Osteocyte (in vitro differentiated cells): ENCODE data around the gene CAMSAP2. TPM values are rescaled to one million over a fixed set of nuclear protein-coding genes. Genes with fewer than 3 reads are reported as not detected.

ENCODE experiments used
- DNase-seq: peaks from one replicate; pipeline ENCODE4 v3.0.0; 2021; ENCODE audit warnings: mixed read lengths; ENCODE audit not compliant: unreplicated experiment; ENCODE audit errors: extremely low spot score
- H3K27ac Mint-ChIP-seq: one replicate; pipeline ENCODE4 v1.8.0; 2021; ENCODE audit warnings: mild to moderate bottlenecking, mixed read lengths; ENCODE audit not compliant: unreplicated experiment
- H3K27me3 Mint-ChIP-seq: one replicate; pipeline ENCODE4 v1.8.0; 2021; ENCODE audit warnings: mixed read lengths; ENCODE audit not compliant: unreplicated experiment
- H3K36me3 Mint-ChIP-seq: one replicate; pipeline ENCODE4 v1.8.0; 2021; ENCODE audit warnings: mixed read lengths; ENCODE audit not compliant: unreplicated experiment
- H3K4me1 Mint-ChIP-seq: one replicate; pipeline ENCODE4 v1.8.0; 2021; ENCODE audit warnings: mixed read lengths; ENCODE audit not compliant: unreplicated experiment
- H3K4me3 Mint-ChIP-seq: one replicate; pipeline ENCODE4 v1.8.0; 2021; ENCODE audit warnings: mild to moderate bottlenecking, moderate library complexity, mixed read lengths; ENCODE audit not compliant: unreplicated experiment
- H3K9me3 Mint-ChIP-seq: one replicate; pipeline ENCODE4 v1.8.0; 2021; ENCODE audit warnings: mixed read lengths; ENCODE audit not compliant: unreplicated experiment
- CTCF ChIP-seq: fragments of 200-600 bp; sonication (generic); IDR thresholded peaks from 2 replicates; pipeline ENCODE4 v1.5.0; 2021; ENCODE audit warnings: antibody characterized with exemption, mild to moderate bottlenecking, moderate library complexity
- total RNA-seq: library from RNA; stranded (reverse); gene quantifications from 2 replicates; pipeline ENCODE4 v1.2.1, GENCODE V29; 2021

CAMSAP2 gene
- total RNA-seq, 1 donor from 2014 or later, result 44.7 TPM

- Mint-ChIP-seq H3K27me3 (no peaks in the 10 kb centered on the region), H3K36me3 (peaks cover 11% of the 10 kb centered on the region), H3K27ac (no peak overlapping the region), H3K9me3 (no peaks in the 10 kb centered on the region), H3K4me1 (peaks cover 31% of the 10 kb centered on the region), H3K4me3 (no peak overlapping the region)
- DNase-seq, result no peak
- TF ChIP-seq CTCF, result no peak
Observed at GRCh38 chr1:200753650-200754198, 15.0 kb downstream of the CAMSAP2 start.

GRCh38 chr1:200755456-200755855, 16.8 kb downstream of the CAMSAP2 start:
- Mint-ChIP-seq H3K9me3 (no peaks in the 10 kb centered on the region), H3K4me1 (peaks cover 25% of the 10 kb centered on the region)

GRCh38 chr1:200762089-200762488, 23.4 kb downstream of the CAMSAP2 start:
- H3K27ac Mint-ChIP-seq, result no peak overlapping the region
- no peaks in the 10 kb centered on the region for H3K9me3 Mint-ChIP-seq
- DNase-seq, result no peak
- H3K27me3 Mint-ChIP-seq, result no peaks in the 10 kb centered on the region
- peaks cover 12% of the 10 kb centered on the region for H3K4me1 Mint-ChIP-seq
- no peak for TF ChIP-seq CTCF
- H3K36me3 Mint-ChIP-seq, result peaks cover 19% of the 10 kb centered on the region
- no peak overlapping the region for H3K4me3 Mint-ChIP-seq

More at GRCh38 chr1:200755456-200755855, 16.8 kb downstream of the CAMSAP2 start:
- DNase-seq, result no peak
- H3K27ac Mint-ChIP-seq, result no peak overlapping the region
- H3K27me3 Mint-ChIP-seq, result no peaks in the 10 kb centered on the region
- no peak for TF ChIP-seq CTCF
- peaks cover 7% of the 10 kb centered on the region for H3K36me3 Mint-ChIP-seq
- no peak overlapping the region for H3K4me3 Mint-ChIP-seq

- no peaks in the 10 kb centered on the region for H3K27me3 Mint-ChIP-seq
- peaks cover 25% of the 10 kb centered on the region for H3K36me3 Mint-ChIP-seq
- H3K4me3 Mint-ChIP-seq, result no peak overlapping the region
- no peak overlapping the region for H3K27ac Mint-ChIP-seq
- H3K4me1 Mint-ChIP-seq, result peaks cover 6% of the 10 kb centered on the region
- TF ChIP-seq CTCF, result no peak
- DNase-seq, result no peak
- no peaks in the 10 kb centered on the region for H3K9me3 Mint-ChIP-seq
Observed at GRCh38 chr1:200767321-200767720, 28.6 kb downstream of the CAMSAP2 start.

- Mint-ChIP-seq H3K27me3 (no peaks in the 10 kb centered on the region), H3K4me3 (no peak overlapping the region), H3K36me3 (peaks cover 28% of the 10 kb centered on the region), H3K27ac (peak overlapping the region; percentile 16), H3K4me1 (peaks cover 18% of the 10 kb centered on the region), H3K9me3 (no peaks in the 10 kb centered on the region)
- DNase-seq, result no peak
- no peak for TF ChIP-seq CTCF
Observed at GRCh38 chr1:200771625-200772555, 33.2 kb downstream of the CAMSAP2 start.
